Stomach (tissue), 9 donors: ENCODE data around the gene PRM2. TPM values are rescaled to one million over a fixed set of nuclear protein-coding genes. Genes with fewer than 3 reads are reported as not detected.

Source experiments
- DNase-seq, 2 donors: peaks; one replicate each; pipeline versions ENCODE4 v3.0.0 to v3.0.0-alpha.2; 2013 to 2019
- H3K27ac ChIP-seq, 5 donors: fragments of 200-600 bp in 4 of 5; sonication (generic) in 4 of 5; one replicate each; pipeline ENCODE4 v1.5.1; 2013 to 2019; ENCODE audit warnings: mild to moderate bottlenecking in 1 of 5, moderate library complexity in 1 of 5
- H3K27me3 ChIP-seq, 3 donors: fragments of 200-600 bp; sonication (generic); one replicate each; pipeline ENCODE4 v1.5.1; 2017 to 2019; ENCODE audit warnings: mixed run types in 1 of 3
- H3K36me3 ChIP-seq, 4 donors: fragments of 200-600 bp; sonication (generic); 1 replicate in 3 of 4; 2 replicates in 1 of 4; pipeline ENCODE4 v1.5.1; 2016 to 2019
- H3K4me1 ChIP-seq, 4 donors: fragments of 200-600 bp; sonication (generic); one replicate each; pipeline ENCODE4 v1.5.1; 2016 to 2019
- H3K4me3 ChIP-seq, 4 donors: fragments of 200-600 bp; sonication (generic) in 3 of 4; one replicate each; pipeline ENCODE4 v1.5.1; 2016 to 2019; ENCODE audit warnings: mild to moderate bottlenecking in 1 of 4
- H3K9me3 ChIP-seq, 4 donors: fragments of 200-600 bp; sonication (generic); one replicate each; pipeline ENCODE4 v1.5.1; 2016 to 2019
- CTCF ChIP-seq, 7 experiments: fragments of 450-650 bp in 4 of 7; fragments of 200-600 bp in 3 of 7; sonication (generic) in 3 of 7; IDR thresholded peaks; one replicate each; pipeline ENCODE4 v1.5.1; 2016 to 2019; ENCODE audit warnings: antibody characterized with exemption in 7 of 7, control low read depth in 2 of 7, mild to moderate bottlenecking in 1 of 7
- EP300 ChIP-seq: sonication (generic); formaldehyde crosslinking; IDR thresholded peaks from one replicate; pipeline ENCODE4 v1.6.1; 2017; ENCODE audit warnings: antibody characterized with exemption
- POLR2A ChIP-seq, 4 donors: fragments of 450-650 bp; IDR thresholded peaks; one replicate each; pipeline ENCODE4 v1.6.1; 2016; ENCODE audit warnings: antibody characterized with exemption in 4 of 4, control low read depth in 2 of 4, mild to moderate bottlenecking in 1 of 4, moderate library complexity in 1 of 4
- POLR2AphosphoS5 ChIP-seq, 3 donors: sonication (generic); formaldehyde crosslinking; IDR thresholded peaks; one replicate each; pipeline ENCODE4 v1.6.1; 2016; ENCODE audit warnings: antibody characterized with exemption in 3 of 3
- WGBS, 5 donors: extraction: QIAGEN DNeasy Blood & Tissue Kit in 3 of 5; methylation state at CpG; one replicate each; pipeline versions ENCODE4 v1.1.5 to v1.1.7; 2013 to 2018; 5-methylcytosine and 5-hydroxymethylcytosine counted together
- intact Hi-C: fragments of 100-400 bp; cut with DNase I; formaldehyde crosslinking; loops from one replicate; pipeline ENCODE4 v1.15.1; 2023; ENCODE audit warnings: low total_unique reads
- polyA plus RNA-seq, 3 donors: library from polyadenylated mRNA; stranded (reverse); fragments of 200-250 nt; gene quantifications; one replicate each; pipeline ENCODE4 v1.2.3, GENCODE V29; 2013
- total RNA-seq, 5 donors: library from RNA; depleted of rRNA; stranded (reverse); fragments of >200 nt; gene quantifications; one replicate each; pipeline versions ENCODE4 v1.1.0 to v1.2.3, GENCODE V29; 2014 to 2016
- donor health status: healthy with polysubstance abuse.
- donor health status: Bipolar disorder and iron deficiency.
- donor health status: healthy.

Gene PRM2
- total and polyA plus RNA-seq, 8 donors = not detected

GRCh38 chr16:11303405-11304138 is 27.3 kb upstream of the PRM2 start:
- intact Hi-C loops = no loop called here
- H3K4me3 ChIP-seq = peak overlapping the region in 1 of 4 donors; percentile 12
- H3K27me3 ChIP-seq = no peaks in the 10 kb centered on the region
- peak; percentile 67 to 85 for DNase-seq
- peaks cover 4 to 18% (median 11%) of the 10 kb centered on the region in 4 donors for H3K4me1 ChIP-seq
- no peaks in the 10 kb centered on the region for H3K9me3 ChIP-seq
- no peaks in the 10 kb centered on the region for H3K36me3 ChIP-seq
- H3K27ac ChIP-seq = peak overlapping the region; percentile 30 to 71 (median 52)
- TF ChIP-seq CTCF (IDR thresholded peaks at IDR 0.05) (no peak), EP300 (no peak), POLR2A (IDR thresholded peaks at IDR 0.05) (no peak), POLR2AphosphoS5 (IDR thresholded peaks at IDR 0.05) (peak in 1 of 3 donors; percentile 56)
- WGBS, 5 donors = 30 to 49% (median 40%) methylated on average over 18 of the region's 18 CpGs

- Histone ChIP-seq H3K27me3 (no peaks in the 10 kb centered on the region), H3K9me3 (no peaks in the 10 kb centered on the region), H3K36me3 (no peaks in the 10 kb centered on the region), H3K4me3 (no peak overlapping the region), H3K27ac (peak overlapping the region; percentile 30 to 71 (median 52)), H3K4me1 (peaks cover 6 to 23% (median 15%) of the 10 kb centered on the region in 4 donors)
- 35 to 51% (median 42%) methylated on average over 3 to 4 of the region's 4 CpGs for WGBS, 5 donors
- intact Hi-C loops = no loop called here
- DNase-seq = peak; percentile 52 to 87
- TF ChIP-seq POLR2A (IDR thresholded peaks at IDR 0.05) (no peak), EP300 (no peak), POLR2AphosphoS5 (IDR thresholded peaks at IDR 0.05) (no peak), CTCF (IDR thresholded peaks at IDR 0.05) (no peak)
Measured at GRCh38 chr16:11302977-11303376, 26.7 kb upstream of the PRM2 start.

GRCh38 chr16:11301645-11302501 is 25.6 kb upstream of the PRM2 start:
- intact Hi-C loops = no loop called here
- TF ChIP-seq POLR2AphosphoS5 (IDR thresholded peaks at IDR 0.05) (no peak), POLR2A (IDR thresholded peaks at IDR 0.05) (no peak), EP300 (no peak), CTCF (IDR thresholded peaks at IDR 0.05) (no peak)
- no peaks in the 10 kb centered on the region for H3K36me3 ChIP-seq
- H3K4me3 ChIP-seq = no peak overlapping the region
- WGBS, 5 donors = 59 to 68% (median 66%) methylated on average over 4 of the region's 4 CpGs
- no peak for DNase-seq
- no peaks in the 10 kb centered on the region for H3K9me3 ChIP-seq
- peaks cover 17 to 29% (median 26%) of the 10 kb centered on the region in 4 donors for H3K4me1 ChIP-seq
- peak overlapping the region in 2 of 5 donors; percentile 52 to 71 for H3K27ac ChIP-seq
- no peaks in the 10 kb centered on the region for H3K27me3 ChIP-seq

GRCh38 chr16:11300560-11300892 is 24.2 kb upstream of the PRM2 start:
- TF ChIP-seq POLR2A (IDR thresholded peaks at IDR 0.05) (no peak), EP300 (no peak), CTCF (IDR thresholded peaks at IDR 0.05) (no peak), POLR2AphosphoS5 (IDR thresholded peaks at IDR 0.05) (no peak)
- WGBS, 5 donors = 89 to 96% (median 92%) methylated on average over 7 of the region's 7 CpGs
- Histone ChIP-seq H3K4me1 (peaks cover 20 to 41% (median 35%) of the 10 kb centered on the region in 4 donors), H3K27me3 (no peaks in the 10 kb centered on the region), H3K27ac (no peak overlapping the region), H3K36me3 (no peaks in the 10 kb centered on the region), H3K4me3 (no peak overlapping the region), H3K9me3 (no peaks in the 10 kb centered on the region)
- no peak for DNase-seq
- intact Hi-C loops = no loop called here
